Measurements from ENCODE around the gene NABP1. TPM values are rescaled to one million over a fixed set of nuclear protein-coding genes. Genes with fewer than 3 reads are reported as not detected.

NABP1 gene
- total RNA-seq, 2 experiments from 2014 or later = 52.4 to 53.9 TPM

DNA sequence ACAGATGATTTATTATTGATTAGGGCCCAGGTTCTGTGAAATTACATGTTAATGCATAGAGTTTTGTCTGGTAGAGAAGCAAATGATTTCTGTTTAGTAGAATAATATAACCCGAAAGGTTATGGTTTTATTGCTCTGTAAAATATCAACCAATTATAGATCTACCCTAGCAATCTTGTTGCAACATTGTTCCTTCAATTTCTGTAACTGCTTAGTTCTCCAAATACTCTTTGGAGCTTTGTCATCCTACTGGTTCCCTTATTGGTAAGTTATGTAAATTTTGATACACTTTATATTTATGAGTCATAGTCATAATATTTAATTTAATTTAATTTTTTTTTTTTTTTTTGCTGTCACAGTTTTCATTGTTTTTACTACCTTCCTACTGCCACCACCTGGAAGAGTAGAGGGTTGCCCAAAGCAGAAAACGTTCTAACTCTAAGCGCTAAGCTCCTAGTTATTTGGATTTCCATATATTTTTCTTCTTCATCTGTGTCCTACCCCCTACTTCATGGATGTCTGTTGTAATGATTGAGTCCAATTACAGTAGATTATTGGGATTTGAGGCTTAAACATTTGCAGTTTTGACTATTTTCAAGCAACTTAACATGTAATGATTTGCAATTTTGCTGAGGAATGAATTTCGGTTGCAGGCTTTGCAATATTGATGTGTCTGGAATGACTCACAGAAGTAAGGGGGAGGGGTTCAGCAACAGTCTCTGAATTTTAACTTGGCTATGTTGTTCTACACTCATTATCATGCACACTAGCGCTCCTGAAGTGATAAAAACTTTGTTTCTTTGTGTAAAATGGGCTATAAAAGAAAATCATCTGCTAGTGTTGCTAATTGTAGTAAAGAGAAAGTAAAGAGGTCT, 51.1 kb downstream of the NABP1 start:
- ChIA-PET POLR2A (no interaction called here), CTCF (interaction anchor here (0.7 to 1.7 kb wide), 3 partner anchors 20 to 162 kb away, joined by 3 to 4 read pairs (median 4); no protein-coding TSS in a partner anchor)
- no peak overlapping the region for H3K4me3 Mint-ChIP-seq
- ATAC-seq (peak; percentile 42), DNase-seq (no peak)
- no peaks in the 10 kb centered on the region for H3K9me3 Mint-ChIP-seq (ENCODE audit: low read depth)
- no peak overlapping the region for H3K27ac Mint-ChIP-seq
- intact Hi-C loops (cut with DNase I, micrococcal nuclease) = no loop called here
- H3K27me3 Mint-ChIP-seq = peaks cover 4% of the 10 kb centered on the region
- H3K4me1 Mint-ChIP-seq = no peaks in the 10 kb centered on the region
- no peaks in the 10 kb centered on the region for H3K36me3 Mint-ChIP-seq (ENCODE audit: low read depth)

DNA sequence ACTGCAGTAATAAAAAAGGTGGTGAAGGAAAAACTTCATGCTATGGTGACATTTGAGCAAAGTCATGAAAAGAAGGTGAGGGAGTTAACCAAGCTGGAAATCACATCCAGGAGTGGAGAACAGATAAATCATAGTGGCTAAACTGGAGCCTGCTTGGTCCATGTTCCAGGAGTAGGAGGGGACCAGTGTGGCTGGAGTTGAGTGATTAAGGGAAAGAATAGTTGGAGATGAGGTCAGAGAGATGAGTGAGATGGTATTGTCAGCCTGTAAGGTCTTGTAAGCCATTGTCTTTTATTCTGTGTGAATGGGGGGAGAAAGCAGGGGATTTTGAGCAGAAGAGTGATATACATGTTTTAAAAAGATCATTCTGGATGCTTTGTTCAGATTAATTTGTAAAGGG, 52.3 kb downstream of the NABP1 start:
- intact Hi-C loops (cut with DNase I, micrococcal nuclease) = no loop called here
- ATAC-seq (no peak), DNase-seq (no peak)
- no peaks in the 10 kb centered on the region for H3K36me3 Mint-ChIP-seq (ENCODE audit: low read depth)
- no peaks in the 10 kb centered on the region for H3K4me1 Mint-ChIP-seq
- H3K9me3 Mint-ChIP-seq (ENCODE audit: low read depth) = no peaks in the 10 kb centered on the region
- H3K27ac Mint-ChIP-seq = no peak overlapping the region
- no peak overlapping the region for H3K4me3 Mint-ChIP-seq
- CTCF ChIA-PET = no interaction called here
- peaks cover 4% of the 10 kb centered on the region for H3K27me3 Mint-ChIP-seq
- POLR2A ChIA-PET = no interaction called here

Other genes starting within 250 kb of the NABP1 start
- gene CAVIN2, start 169.0 kb downstream of the NABP1 start, total RNA-seq = not detected